ENCODE results near the gene CTPS1. TPM values are rescaled to one million over a fixed set of nuclear protein-coding genes. Genes with fewer than 3 reads are reported as not detected.

Gene CTPS1
- total RNA-seq, 4 donors from 2014 or later = 29.8 to 46.3 (median 35.8) TPM

DNA sequence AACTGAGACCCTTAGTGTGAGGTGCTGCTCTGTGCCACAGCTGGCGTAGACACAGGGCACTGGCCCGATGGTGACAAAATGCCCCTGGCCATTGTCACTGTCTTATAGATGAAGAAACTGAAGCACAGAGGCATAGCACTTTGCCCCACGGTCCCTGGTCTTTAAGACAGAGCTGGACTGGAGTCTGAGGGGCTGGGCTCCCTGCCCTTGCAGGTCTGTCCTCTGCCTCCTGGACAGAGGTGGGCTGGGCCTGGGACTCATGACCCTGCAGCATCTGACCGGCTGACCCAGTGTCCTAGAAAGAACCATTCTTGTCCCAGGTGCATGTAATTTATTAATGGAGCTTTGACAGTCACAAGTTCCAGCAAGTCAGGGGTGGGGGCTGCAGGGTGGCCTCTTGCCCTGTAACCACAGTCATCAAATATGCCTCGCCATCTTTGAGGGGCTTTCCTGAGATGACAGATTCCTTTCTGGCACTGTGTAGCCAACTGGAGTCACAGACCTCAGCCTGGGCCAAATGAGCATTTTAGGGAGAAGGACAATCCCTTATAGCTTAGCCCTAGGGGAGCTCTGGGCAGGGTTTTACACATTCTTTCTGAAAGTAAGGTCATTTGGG is 35.9 kb downstream of the CTPS1 start:
- no peak for TF ChIP-seq POLR2A (IDR thresholded peaks at IDR 0.05)
- TF ChIP-seq, protein P1, sequence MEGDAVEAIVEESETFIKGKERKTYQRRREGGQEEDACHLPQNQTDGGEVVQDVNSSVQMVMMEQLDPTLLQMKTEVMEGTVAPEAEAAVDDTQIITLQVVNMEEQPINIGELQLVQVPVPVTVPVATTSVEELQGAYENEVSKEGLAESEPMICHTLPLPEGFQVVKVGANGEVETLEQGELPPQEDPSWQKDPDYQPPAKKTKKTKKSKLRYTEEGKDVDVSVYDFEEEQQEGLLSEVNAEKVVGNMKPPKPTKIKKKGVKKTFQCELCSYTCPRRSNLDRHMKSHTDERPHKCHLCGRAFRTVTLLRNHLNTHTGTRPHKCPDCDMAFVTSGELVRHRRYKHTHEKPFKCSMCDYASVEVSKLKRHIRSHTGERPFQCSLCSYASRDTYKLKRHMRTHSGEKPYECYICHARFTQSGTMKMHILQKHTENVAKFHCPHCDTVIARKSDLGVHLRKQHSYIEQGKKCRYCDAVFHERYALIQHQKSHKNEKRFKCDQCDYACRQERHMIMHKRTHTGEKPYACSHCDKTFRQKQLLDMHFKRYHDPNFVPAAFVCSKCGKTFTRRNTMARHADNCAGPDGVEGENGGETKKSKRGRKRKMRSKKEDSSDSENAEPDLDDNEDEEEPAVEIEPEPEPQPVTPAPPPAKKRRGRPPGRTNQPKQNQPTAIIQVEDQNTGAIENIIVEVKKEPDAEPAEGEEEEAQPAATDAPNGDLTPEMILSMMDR (IDR thresholded peaks at IDR 0.05) = no peak
- no peak for TF ChIP-seq EP300 (IDR thresholded peaks at IDR 0.05)
- Histone ChIP-seq H3K36me3 (peaks cover 0 to 73% (median 0%) of the 10 kb centered on the region in 3 donors), H3K27me3 (no peaks in the 10 kb centered on the region), H3K4me1 (peaks cover 0 to 39% (median 0%) of the 10 kb centered on the region in 4 donors), H3K27ac (no peak overlapping the region), H3K9me3 (no peaks in the 10 kb centered on the region), H3K4me3 (no peak overlapping the region)
- no peak for DNase-seq (ENCODE audit: low spot score in 2 of 2)
- 66 to 67% methylated on average over 5 of the region's 5 CpGs for WGBS, 2 donors

DNA sequence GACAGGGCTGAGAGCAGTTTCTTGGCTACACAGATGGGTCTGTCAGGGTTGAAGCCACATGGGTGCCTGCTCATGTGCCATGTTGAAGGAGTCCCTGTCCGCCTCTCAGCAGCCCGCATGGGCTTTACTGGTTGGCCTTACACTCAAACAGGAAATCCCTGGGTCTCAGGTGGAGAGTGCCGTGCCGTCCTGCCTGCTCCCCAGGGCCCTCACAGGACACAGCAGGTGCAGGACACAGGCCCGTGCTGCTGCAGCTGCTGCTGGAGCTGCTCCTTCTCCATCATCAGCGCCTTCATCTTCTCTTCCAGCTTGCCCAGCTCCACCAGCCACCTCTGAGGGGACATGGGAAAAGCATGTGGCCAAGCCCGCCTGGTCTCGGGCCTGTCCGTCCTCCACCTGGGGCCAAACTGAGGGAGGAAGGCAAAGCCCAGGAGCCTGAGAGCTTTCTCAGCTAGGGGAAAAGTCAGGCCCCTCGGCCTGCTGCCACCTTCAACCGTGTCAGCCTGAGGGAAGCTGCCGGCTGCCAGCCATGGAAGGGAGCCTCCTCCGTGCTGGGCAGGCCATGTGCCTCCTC is 36.5 kb downstream of the CTPS1 start:
- TF ChIP-seq POLR2A (IDR thresholded peaks at IDR 0.05) = no peak
- no peak for TF ChIP-seq EP300 (IDR thresholded peaks at IDR 0.05)
- TF ChIP-seq, protein P1 (IDR thresholded peaks at IDR 0.05) = no peak
- peaks cover 0 to 67% (median 0%) of the 10 kb centered on the region in 3 donors for H3K36me3 ChIP-seq
- no peaks in the 10 kb centered on the region for H3K27me3 ChIP-seq
- no peak for DNase-seq (ENCODE audit: low spot score in 2 of 2)
- peaks cover 0 to 34% (median 0%) of the 10 kb centered on the region in 4 donors for H3K4me1 ChIP-seq
- no peak overlapping the region for H3K27ac ChIP-seq
- no peaks in the 10 kb centered on the region for H3K9me3 ChIP-seq
- WGBS, 2 donors = 76 to 92% methylated on average over 8 to 12 of the region's 13 CpGs
- no peak overlapping the region for H3K4me3 ChIP-seq

DNA sequence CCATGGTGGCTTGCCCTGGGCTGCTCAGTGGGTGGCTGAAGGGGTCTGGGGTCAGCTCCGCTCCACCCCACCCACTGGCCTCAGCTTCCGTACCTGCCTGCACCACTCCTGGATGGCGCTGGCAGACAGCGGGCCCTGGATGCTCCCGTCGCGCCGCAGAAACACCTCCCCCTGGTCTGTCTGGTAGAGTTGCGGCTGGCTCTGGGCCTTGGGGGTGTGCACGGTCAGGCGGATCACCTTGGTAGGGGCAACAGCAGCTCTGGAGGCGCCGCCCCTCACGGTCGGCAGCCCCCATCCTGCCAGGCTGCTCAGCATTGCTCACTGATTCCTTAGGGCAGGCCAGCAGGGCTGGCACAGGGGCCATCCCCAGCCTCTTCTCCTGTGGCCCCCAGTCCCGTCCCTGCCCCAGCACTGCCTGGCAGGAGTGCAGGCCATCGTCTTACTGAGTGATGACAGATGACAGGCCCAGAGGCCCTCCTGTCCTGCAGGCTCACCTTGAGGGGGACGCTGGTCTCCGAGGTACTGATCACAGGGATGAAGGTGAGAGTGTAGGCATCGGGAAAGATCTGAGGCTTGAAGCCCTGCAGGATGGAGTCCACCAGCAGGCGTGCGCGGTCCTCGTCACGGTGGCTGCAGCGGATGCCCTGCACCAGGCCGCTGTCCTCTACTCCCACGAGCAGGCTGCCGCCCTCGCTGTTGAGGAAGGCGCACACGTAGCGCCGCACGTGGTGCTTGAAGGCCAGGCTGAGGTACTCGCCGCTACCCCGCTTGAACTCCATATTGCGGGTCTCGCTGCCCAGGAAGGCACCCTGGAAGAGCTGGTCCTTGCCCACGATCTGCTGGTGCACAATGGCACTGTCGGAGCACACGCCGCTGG is 37.9 kb downstream of the CTPS1 start:
- TF ChIP-seq EP300 (IDR thresholded peaks at IDR 0.05) (no peak), POLR2A (IDR thresholded peaks at IDR 0.05) (no peak)
- TF ChIP-seq, protein P1 (IDR thresholded peaks at IDR 0.05) = no peak
- Histone ChIP-seq H3K9me3 (no peaks in the 10 kb centered on the region), H3K36me3 (peaks cover 0 to 54% (median 0%) of the 10 kb centered on the region in 3 donors), H3K27ac (no peak overlapping the region), H3K4me3 (no peak overlapping the region), H3K4me1 (peaks cover 0 to 39% (median 0%) of the 10 kb centered on the region in 4 donors), H3K27me3 (no peaks in the 10 kb centered on the region)
- no peak for DNase-seq (ENCODE audit: low spot score in 2 of 2)
- 94 to 96% methylated on average over 39 to 43 of the region's 44 CpGs for WGBS, 2 donors

DNA sequence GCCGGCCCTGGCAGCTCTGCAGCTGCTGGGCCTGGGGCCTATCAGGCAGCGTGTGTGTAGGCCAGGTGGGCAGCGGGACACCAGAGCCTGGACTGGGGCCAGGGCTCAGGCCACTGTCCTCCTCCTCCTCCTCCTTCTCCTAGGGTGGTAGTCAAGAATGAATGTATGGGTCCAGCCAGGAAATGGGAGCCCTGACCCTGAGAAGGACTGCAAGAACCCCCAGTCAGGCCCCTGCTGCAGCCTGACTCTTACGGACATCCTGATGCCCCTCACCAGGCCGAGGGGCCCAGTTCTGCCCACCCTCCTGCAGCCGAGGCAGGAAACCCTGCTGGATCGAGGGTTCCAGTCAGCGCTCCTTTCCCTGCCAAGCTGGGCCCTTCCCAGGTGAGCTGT is 38.5 kb downstream of the CTPS1 start:
- WGBS, 2 donors = 82 to 96% methylated on average over 8 of the region's 8 CpGs
- H3K27me3 ChIP-seq = no peaks in the 10 kb centered on the region
- no peak overlapping the region for H3K27ac ChIP-seq
- H3K9me3 ChIP-seq = no peaks in the 10 kb centered on the region
- no peak for DNase-seq (ENCODE audit: low spot score in 2 of 2)
- H3K36me3 ChIP-seq = peaks cover 0 to 51% (median 0%) of the 10 kb centered on the region in 3 donors
- no peak for TF ChIP-seq POLR2A (IDR thresholded peaks at IDR 0.05)
- TF ChIP-seq, protein P1 (IDR thresholded peaks at IDR 0.05) = no peak
- TF ChIP-seq EP300 (IDR thresholded peaks at IDR 0.05) = no peak
- H3K4me1 ChIP-seq = peaks cover 0 to 39% (median 0%) of the 10 kb centered on the region in 4 donors
- no peak overlapping the region for H3K4me3 ChIP-seq
